Activated B cell treated with CpG ODN at 0.5 μM for 24 hours (primary cell): ENCODE measurements around the gene CPAMD8. TPM values are rescaled to one million over a fixed set of nuclear protein-coding genes. Genes with fewer than 3 reads are reported as not detected.

Source experiments
- ATAC-seq: fragments of 200-7000 bp; cut with Tn5 transposase; one replicate; pipeline ENCODE4 v1.10.0; 2021; ENCODE audit warnings: low read depth, mild to moderate bottlenecking, moderate library complexity
- CTCF ChIA-PET: fragments of 350-600 bp; sonication (Branson Sonifier 250); formaldehyde crosslinking; loops from one replicate; lab custom pipeline; 2021; ENCODE audit warnings: antibody characterized with exemption; lab: Charles Lee
- POLR2A ChIA-PET: fragments of 350-600 bp; sonication (Branson Sonifier 250); formaldehyde crosslinking; loops from one replicate; lab custom pipeline; 2021; ENCODE audit warnings: antibody characterized with exemption; lab: Charles Lee
- DNase-seq: peaks from one replicate; pipeline ENCODE4 v3.0.0; 2022
- H3K27ac Mint-ChIP-seq: one replicate; pipeline ENCODE4 v1.8.0; 2020; ENCODE audit warnings: mixed read lengths
- H3K27me3 Mint-ChIP-seq: one replicate; pipeline ENCODE4 v1.8.0; 2021; ENCODE audit warnings: mixed read lengths
- H3K36me3 Mint-ChIP-seq: one replicate; pipeline ENCODE4 v1.8.0; 2021; ENCODE audit warnings: low read depth, mixed read lengths
- H3K4me1 Mint-ChIP-seq: one replicate; pipeline ENCODE4 v1.8.0; 2021; ENCODE audit warnings: mixed read lengths
- H3K4me3 Mint-ChIP-seq: one replicate; pipeline ENCODE4 v1.8.0; 2020; ENCODE audit warnings: mild to moderate bottlenecking, mixed read lengths
- H3K9me3 Mint-ChIP-seq: one replicate; pipeline ENCODE4 v1.8.0; 2020; ENCODE audit warnings: mixed read lengths
- CTCF ChIP-seq: fragments of 200-600 bp; IDR thresholded peaks from one replicate; pipeline ENCODE4 v1.8.0; 2022; ENCODE audit warnings: antibody characterized with exemption, mild to moderate bottlenecking
- intact Hi-C: fragments of 100-400 bp; cut with micrococcal nuclease; formaldehyde crosslinking; loops from one replicate; pipeline ENCODE4 v1.15.1; 2024
- total RNA-seq: library from RNA; stranded (reverse); gene quantifications from 2 replicates; pipeline ENCODE4 v1.2.3, GENCODE V29; 2022

Gene CPAMD8
- total RNA-seq, 1 donor from 2014 or later, result 1.8 TPM

GRCh38 chr19:16897856-16898161 lies 128.8 kb downstream of the CPAMD8 start:
- intact Hi-C loops, result loop anchor here (1.0 to 10.0 kb wide), 10 partner anchors 69 to 407 kb away; partner anchors contain the start of genes ABHD8, CHERP, DDA1 and HAUS8
- H3K4me1 Mint-ChIP-seq, result peaks cover 41% of the 10 kb centered on the region
- no peak overlapping the region for H3K27ac Mint-ChIP-seq

GRCh38 chr19:16897029-16897855 lies 129.4 kb downstream of the CPAMD8 start:
- Mint-ChIP-seq H3K27ac (peak overlapping the region; percentile 24), H3K4me1 (peaks cover 47% of the 10 kb centered on the region), H3K36me3 (no peaks in the 10 kb centered on the region), H3K27me3 (no peaks in the 10 kb centered on the region), H3K4me3 (peak overlapping the region; percentile 81), H3K9me3 (no peaks in the 10 kb centered on the region)
- TF ChIP-seq CTCF, result no peak
- intact Hi-C loops, result loop anchor here (1.0 to 10.0 kb wide), 9 partner anchors 68 to 408 kb away; partner anchors contain the start of genes ABHD8, CHERP, DDA1 and HAUS8
- POLR2A ChIA-PET, result no interaction called here
- ATAC-seq (peak; percentile 74), DNase-seq (peak; percentile 67)
- CTCF ChIA-PET, result no interaction called here

More at GRCh38 chr19:16897856-16898161, 128.8 kb downstream of the CPAMD8 start:
- ATAC-seq (peak; percentile 9), DNase-seq (no peak)
- peak overlapping the region; percentile 81 for H3K4me3 Mint-ChIP-seq
- TF ChIP-seq CTCF, result no peak
- H3K9me3 Mint-ChIP-seq, result no peaks in the 10 kb centered on the region
- H3K27me3 Mint-ChIP-seq, result no peaks in the 10 kb centered on the region
- ChIA-PET POLR2A (no interaction called here), CTCF (no interaction called here)
- no peaks in the 10 kb centered on the region for H3K36me3 Mint-ChIP-seq

GRCh38 chr19:16896146-16897028 lies 130.2 kb downstream of the CPAMD8 start:
- no peak for TF ChIP-seq CTCF
- peaks cover 54% of the 10 kb centered on the region for H3K4me1 Mint-ChIP-seq
- DNase-seq, result peak; percentile 32
- ChIA-PET CTCF (no interaction called here), POLR2A (interaction anchor here (0.7 kb wide), 2 partner anchors 312 to 596 kb away, joined by 4 to 9 read pairs; no protein-coding TSS in a partner anchor)
- H3K27ac Mint-ChIP-seq, result no peak overlapping the region
- H3K27me3 Mint-ChIP-seq, result no peaks in the 10 kb centered on the region
- no peak for ATAC-seq
- H3K4me3 Mint-ChIP-seq, result peak overlapping the region; percentile 64
- no peaks in the 10 kb centered on the region for H3K9me3 Mint-ChIP-seq
- intact Hi-C loops, result loop anchor here (1.0 to 10.0 kb wide), 9 partner anchors 68 to 408 kb away; partner anchors contain the start of genes ABHD8, CHERP, DDA1 and HAUS8
- no peaks in the 10 kb centered on the region for H3K36me3 Mint-ChIP-seq

GRCh38 chr19:16895467-16896145 lies 131.0 kb downstream of the CPAMD8 start:
- POLR2A ChIA-PET, result interaction anchor here (0.6 to 0.7 kb wide), 3 partner anchors 234 to 595 kb away, joined by 4 to 9 read pairs (median 5); no protein-coding TSS in a partner anchor
- Mint-ChIP-seq H3K27ac (no peak overlapping the region), H3K4me1 (peaks cover 59% of the 10 kb centered on the region), H3K9me3 (no peaks in the 10 kb centered on the region), H3K4me3 (peak overlapping the region; percentile 52), H3K27me3 (no peaks in the 10 kb centered on the region), H3K36me3 (no peaks in the 10 kb centered on the region)
- no peak for TF ChIP-seq CTCF
- DNase-seq, result no peak
- no peak for ATAC-seq
- CTCF ChIA-PET, result no interaction called here
- intact Hi-C loops, result loop anchor here (2.0 to 10.0 kb wide), 7 partner anchors 67 to 409 kb away; partner anchors contain the start of genes ABHD8, DDA1, MED26 and MRPL34
